Activated CD8-positive, alpha-beta memory T cell treated with anti-CD3 and anti-CD28 coated beads for 1 hour (primary cell): Measurements from ENCODE around the gene PYGM.

Experiments used
- DNase-seq, 2 donors: peaks; one replicate each; pipeline ENCODE4 v3.0.0-alpha.2; 2020; ENCODE audit warnings: low read depth in 1 of 2; ENCODE audit errors: extremely low read depth in 1 of 2

Gene PYGM

GRCh38 chr11:64759722-64760719 is at the start of gene PYGM:
TSS of gene PYGM (minus strand) at chr11:64759974. CDS start at chr11:64759898, 76 bp downstream.
- DNase-seq = no peak

DNA sequence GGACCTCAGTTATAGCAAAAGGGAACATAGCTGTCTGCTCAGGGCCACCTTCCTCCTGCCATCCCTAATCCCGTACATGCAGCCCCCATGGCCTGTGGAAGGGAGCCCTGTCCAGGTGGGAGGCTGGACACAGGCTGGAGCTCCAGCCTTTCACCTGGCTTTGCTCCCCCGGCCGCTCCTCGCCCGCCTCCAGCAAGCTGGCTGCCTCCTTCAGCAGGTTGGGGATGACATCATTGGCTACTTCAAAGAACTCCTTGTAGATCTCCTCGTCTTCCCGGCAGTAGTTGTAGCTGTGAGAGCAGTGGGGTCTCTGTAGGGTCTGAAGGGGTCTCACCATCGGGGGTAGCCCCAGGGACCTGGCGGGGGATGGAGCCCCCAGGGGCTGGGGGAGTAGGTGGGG is 45.7 kb upstream of the PYGM start:
- DNase-seq = no peak

- no peak for DNase-seq
Observed at GRCh38 chr11:64804346-64805210, 44.8 kb upstream of the PYGM start.

DNA sequence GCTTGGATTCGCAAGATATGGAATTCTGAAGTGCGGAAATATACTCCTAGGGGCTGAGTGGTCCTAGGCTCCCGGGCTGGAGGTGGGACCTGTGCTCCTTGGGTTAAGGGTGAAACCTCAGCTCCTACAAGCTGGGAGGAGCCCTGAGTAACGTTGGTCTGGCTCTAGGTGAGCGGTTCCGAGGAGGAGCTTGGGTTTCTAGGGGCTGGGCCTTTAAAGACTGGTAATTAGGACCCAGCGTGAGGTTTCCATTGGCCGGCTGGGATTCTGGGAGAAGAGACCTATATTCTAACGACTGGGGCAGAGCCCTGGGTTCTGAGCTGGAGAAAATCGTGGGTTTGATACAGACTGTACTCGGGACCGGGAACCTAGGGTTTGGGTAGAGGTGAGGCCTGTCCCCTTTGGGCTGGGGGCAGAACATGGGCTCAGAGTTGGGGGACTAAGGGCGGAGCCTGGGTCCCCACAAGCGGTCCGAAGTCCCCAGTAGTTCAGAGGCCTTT is 44.1 kb upstream of the PYGM start:
- no peak for DNase-seq

- peak; percentile 55 to 80 for DNase-seq
Observed at GRCh38 chr11:64803158-64803845, 43.5 kb upstream of the PYGM start, which contains the start of gene MAP4K2. TSS of gene MAP4K2 (minus strand) at chr11:64803214. CDS start at chr11:64803149, 65 bp downstream.

DNA sequence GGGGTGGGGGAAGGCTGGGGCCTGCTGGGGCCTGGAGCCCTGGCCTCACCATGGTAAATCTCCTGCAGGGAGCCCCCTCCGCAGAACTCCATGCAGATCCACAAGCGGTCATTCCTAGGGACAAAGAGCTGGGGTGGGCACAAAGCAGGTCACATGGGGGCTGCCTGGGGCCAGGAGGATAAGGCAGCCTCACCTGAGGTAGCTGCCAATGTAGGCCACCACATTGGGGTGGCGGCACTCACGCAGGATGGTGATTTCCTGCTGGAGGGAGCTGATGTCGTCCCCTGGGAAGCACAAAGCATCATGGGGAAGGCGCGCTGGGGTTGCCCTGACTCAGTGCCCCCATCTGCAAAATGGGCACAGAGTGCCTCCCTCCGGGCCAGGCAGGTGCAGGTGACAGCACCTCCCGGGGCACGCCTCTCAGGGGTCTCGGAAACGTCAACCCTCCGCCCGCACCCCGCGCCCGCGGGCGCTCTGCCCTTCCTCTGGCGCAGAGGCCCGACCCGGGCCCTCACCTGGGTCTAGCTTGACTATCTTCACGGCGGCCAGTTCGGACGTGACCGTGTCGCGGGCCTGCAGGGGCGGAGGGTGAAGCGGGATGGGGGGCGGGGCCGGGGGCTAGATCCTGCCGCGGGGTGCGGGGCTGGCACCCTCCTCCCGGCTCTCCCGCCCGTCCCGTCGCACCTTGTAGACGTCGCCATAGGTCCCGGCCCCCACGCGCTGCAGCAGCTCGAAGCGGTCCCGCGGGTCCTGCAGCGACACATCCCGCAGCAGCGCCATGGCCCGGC is 42.8 kb upstream of the PYGM start:
- DNase-seq = no peak

DNA sequence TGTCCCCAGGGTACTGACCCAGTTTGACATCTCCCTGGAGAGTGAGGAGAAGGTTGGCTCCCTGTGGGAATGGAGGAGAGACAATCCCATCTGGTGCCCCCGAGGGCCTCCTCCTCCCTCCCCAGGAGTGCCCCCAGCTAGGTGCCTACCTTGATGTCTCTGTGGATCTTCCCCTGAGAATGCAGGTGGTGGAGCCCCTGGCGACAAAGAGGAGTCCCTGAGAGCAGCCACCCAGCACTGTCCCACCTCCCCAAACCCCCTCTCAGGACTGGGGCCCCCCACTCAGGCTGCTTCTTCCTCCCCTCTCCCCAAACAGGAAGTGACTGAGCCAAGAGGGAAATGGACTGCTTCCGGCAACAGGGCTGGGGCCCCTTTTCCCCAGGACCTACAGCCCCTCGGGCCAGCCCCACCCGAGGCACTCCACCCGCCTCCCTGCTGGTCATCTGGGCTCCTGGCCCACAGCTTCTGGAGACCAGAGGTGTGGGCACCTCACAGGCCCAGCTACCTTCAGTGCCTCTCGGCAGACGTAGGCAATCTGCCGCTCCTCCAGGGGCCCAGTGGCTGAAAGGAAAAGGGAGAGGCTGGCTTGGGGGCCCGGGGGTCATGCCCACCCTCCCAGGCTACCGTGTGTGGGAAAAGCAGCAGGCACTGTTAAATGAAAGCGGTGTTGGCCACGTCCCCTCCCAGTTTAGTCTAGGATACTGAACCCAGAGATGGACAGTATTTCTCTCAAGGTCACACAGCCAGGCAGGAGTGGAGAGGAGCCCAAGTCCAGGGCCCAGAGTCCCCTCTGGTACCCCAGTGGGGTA is 42.0 kb upstream of the PYGM start:
- DNase-seq = no peak

GRCh38 chr11:64801158-64801464 is 41.3 kb upstream of the PYGM start:
- DNase-seq = no peak

- no peak for DNase-seq
Observed at GRCh38 chr11:64800303-64801157, 40.8 kb upstream of the PYGM start.

DNA sequence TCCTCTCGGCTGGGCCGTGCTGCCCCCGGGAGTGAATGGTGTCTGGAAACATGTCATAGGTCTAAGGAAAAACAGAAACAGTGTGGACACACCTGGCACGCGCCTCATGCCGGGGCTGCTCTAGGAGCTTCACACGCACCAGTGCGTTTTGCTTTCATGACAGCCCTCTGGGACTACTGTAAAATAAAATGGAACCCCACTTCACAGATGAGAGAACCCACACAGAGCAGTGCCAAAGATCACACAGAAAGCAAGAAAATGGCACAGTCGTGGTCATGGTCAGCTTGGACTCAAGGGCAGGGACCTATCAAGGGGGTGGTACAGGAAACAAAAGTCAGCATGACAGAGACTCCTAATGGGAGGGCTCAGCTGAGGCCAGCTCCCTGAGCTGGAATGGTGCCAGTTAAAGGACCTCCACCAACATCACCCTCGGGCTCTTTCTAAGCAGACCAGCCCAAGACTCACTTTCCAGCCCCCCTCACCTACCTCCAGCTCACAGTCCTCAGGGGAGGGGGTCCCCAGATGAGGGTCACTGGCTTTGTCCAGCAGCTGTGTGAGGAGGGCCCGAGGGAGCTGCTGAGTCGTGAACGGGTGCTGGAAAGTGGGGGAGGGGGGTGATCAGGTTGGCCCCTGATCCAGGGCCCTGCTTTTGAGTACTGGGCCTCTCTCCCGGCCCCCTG is 40.0 kb upstream of the PYGM start:
- no peak for DNase-seq

DNA sequence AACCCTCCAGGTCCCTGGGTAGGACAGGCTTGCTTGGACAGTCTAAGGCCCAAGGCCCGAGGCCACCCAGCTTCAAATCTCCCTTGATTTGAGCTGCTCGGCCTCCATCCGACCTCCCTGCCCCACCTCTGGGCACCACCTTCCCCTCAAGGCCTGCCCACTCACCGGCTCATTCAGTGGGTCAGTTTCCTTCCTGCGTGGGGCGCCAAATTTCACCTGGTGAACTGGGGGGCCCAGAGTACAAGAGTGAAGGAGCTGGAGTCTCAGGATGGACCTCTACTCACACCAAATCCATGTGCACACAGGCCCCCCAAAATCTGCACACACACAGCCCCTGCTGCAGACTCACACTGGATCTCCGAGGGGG is 39.5 kb upstream of the PYGM start:
- DNase-seq = no peak

DNA sequence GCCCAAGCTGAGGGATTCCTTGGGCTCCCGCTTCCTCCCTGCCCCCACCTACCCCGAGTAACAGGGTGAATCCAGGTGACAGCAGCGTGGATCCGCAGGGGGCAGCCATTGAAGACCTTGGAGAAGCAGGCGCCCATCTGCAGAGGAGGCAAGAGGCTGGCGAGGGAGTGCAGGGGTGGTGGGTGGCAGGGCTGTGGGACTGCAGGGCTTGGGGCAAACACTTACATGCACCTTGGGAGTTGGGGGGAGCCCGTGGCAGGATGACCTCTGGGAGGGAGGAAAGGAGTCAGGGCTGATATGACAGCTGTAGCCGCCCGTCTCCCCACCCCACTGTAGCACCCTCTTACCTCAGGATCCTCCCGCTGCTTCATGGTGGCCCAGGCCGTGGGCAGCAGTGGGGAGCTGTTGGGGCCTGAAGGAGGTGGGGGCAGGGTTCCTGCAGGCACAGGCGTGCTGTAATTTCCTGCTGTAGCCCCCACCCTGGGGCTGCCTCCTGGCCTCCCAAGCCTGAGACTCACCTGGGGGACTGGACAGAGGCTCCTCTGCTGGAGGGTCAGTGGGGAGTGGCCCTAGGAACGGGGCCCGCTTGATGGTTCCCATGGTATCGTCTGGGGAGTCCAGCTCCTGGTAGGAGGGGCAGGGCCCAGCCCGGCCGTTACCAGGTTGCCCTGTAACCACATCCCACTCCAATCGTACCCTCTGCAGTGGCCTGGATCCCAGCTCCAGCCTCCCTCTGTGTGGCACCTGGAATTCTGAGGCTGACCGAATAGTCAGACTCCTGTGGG is 37.2 kb upstream of the PYGM start:
- no peak for DNase-seq

GRCh38 chr11:64796047-64796756 is 36.4 kb upstream of the PYGM start:
- no peak for DNase-seq

DNA sequence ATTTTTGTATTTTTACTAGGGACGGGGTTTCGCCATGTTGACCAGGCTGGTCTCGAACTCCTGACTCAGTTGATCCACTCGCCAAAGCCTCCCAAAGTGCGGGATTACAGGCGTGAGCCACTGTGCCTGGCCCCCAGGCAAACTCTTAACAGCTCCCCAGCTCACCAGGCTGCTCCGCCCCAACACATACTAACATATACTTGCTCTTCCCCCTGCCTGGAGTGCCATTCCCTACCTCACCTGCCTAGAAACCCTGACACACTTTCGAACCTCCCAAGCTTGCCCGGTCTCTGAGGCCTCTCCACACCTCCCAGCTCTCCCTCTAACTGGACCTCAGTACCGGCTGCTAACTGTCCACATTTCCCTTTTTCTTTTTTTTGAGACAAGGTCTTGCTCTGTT is 34.8 kb upstream of the PYGM start:
- no peak for DNase-seq

DNA sequence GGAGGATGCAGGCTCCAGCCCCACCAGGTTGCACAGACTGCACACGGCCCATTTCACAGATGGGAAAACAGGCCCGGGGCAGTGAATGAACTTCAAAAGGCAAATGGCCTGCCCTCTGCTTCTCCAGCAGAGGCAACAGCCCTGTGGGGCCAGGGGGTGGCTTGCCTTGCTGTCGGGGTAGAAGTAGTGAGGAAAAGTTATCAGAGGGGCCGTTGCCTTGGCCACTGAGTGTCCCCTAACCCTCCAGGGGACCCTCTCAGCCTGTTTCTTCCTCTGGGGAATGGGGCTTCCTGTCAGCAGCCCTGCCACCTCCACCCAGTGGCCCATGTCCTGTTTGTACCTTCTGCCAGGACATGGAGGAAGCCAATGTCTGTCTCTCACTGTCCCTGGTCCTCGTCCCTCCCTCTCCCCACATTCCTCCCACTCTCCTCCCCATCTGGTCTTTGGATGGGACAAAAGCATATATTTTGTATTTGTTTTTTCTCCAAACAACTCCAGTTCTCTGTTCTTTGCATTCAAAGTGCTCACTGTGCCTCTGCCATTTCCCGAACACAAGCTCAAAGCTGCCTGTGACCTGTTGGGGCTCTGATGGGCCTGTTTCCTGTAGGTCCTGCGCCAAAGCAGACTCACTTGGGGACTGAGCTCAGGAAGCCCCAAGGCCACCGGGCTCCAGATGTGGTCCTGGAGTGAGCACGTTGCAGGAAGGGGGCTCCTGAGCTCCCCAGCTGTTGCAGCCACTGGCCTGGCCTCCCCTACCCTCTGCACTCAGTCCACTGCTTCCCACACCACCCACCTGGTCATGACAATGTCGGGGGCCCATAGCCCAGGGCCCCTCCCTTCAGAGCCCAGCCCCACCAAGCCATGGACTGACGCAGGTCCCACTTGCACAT is 33.7 kb upstream of the PYGM start:
- no peak for DNase-seq

DNA sequence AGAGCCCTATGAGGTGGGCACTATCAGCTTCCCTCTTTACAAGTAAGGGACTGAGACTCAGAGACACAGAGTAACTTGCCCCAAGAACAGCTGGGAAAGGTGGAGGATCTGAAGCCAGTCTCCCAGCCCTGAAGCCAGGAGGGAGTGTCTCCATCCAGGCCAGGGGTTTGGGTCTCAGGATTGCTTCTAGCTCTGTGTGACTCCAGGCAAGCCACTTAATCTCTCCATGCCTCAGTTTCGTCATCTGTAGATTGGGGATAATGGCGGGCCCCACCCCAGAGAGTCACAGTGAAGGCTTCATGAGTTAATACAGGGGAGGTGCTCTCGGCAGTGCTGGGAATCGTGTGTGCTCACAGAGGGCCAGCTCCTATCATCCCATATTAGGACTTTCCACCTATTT is 32.7 kb upstream of the PYGM start:
- no peak for DNase-seq
